Testis (tissue), 5 donors: Measurements from ENCODE around the gene CFAP410. TPM values are rescaled to one million over a fixed set of nuclear protein-coding genes. Genes with fewer than 3 reads are reported as not detected.

Experiments
- DNase-seq: peaks from one replicate; pipeline ENCODE4 v3.0.0-alpha.2; 2019
- H3K27ac ChIP-seq, 2 donors: fragments of 200-600 bp; sonication (generic); one replicate each; pipeline ENCODE4 v1.5.1; 2019
- H3K27me3 ChIP-seq: fragments of 200-600 bp; sonication (generic); one replicate; pipeline ENCODE4 v1.5.1; 2019
- H3K36me3 ChIP-seq: fragments of 200-600 bp; sonication (generic); one replicate; pipeline ENCODE4 v1.5.1; 2017; ENCODE audit warnings: low read depth; ENCODE audit errors: missing control alignments
- H3K4me1 ChIP-seq: fragments of 200-600 bp; sonication (generic); one replicate; pipeline ENCODE4 v1.5.1; 2019
- H3K4me3 ChIP-seq, 2 donors: fragments of 200-600 bp; sonication (generic); one replicate each; pipeline ENCODE4 v1.5.1; 2017 to 2019
- H3K9me3 ChIP-seq: fragments of 200-600 bp; sonication (generic); one replicate; pipeline ENCODE4 v1.5.1; 2017
- CTCF ChIP-seq, 3 experiments: fragments of 450-650 bp in 2 of 3; fragments of 200-600 bp in 1 of 3; sonication (generic) in 1 of 3; IDR thresholded peaks; one replicate each; pipeline ENCODE4 v1.5.1; 2016 to 2019; ENCODE audit warnings: antibody characterized with exemption in 3 of 3, mild to moderate bottlenecking in 2 of 3, moderate library complexity in 1 of 3
- POLR2A ChIP-seq: fragments of 450-650 bp; IDR thresholded peaks from one replicate; pipeline ENCODE4 v1.6.1; 2017; ENCODE audit warnings: antibody characterized with exemption, mild to moderate bottlenecking, moderate library complexity
- WGBS, 2 donors: methylation state at CpG; one replicate each; pipeline ENCODE4 v1.1.5; 2018; 5-methylcytosine and 5-hydroxymethylcytosine counted together
- intact Hi-C: fragments of 100-400 bp; cut with DNase I; formaldehyde crosslinking; loops from one replicate; pipeline ENCODE4 v1.15.1; 2023; ENCODE audit warnings: low total_unique reads
- long read RNA-seq, 2 donors: transcript quantifications; one replicate each; lab custom pipeline, GENCODE V29; 2026
- polyA plus RNA-seq: library from polyadenylated mRNA; stranded (reverse); fragments of 350-450 nt; fragmentation: Illumina TruSeq; extraction: RNeasy Lipid Tissue Mini Kit (QIAGEN cat#74804); gene quantifications from one replicate; pipeline ENCODE4 v1.2.3, GENCODE V29; 2014; ENCODE audit warnings: low read depth, low replicate concordance; ENCODE audit not compliant: insufficient read depth
- total RNA-seq, 2 donors: library from RNA; depleted of rRNA; stranded (reverse); fragments of >200 nt; gene quantifications; one replicate each; pipeline ENCODE4 v1.2.3, GENCODE V29; 2016

The CFAP410 gene
- total RNA-seq (10 to 100 TPM; 71.7 to 81.6 TPM), polyA plus RNA-seq (40.8 TPM)
- long read RNA-seq, donor 1, partial matches to known transcripts, result 0 of 2 reads
- long read RNA-seq, donor 1, other reads (novel, unspliced or antisense), result 0 of 2 reads
- long read RNA-seq, donor 2, result 0 reads

GRCh38 chr21:44338971-44339910 lies at the start of gene CFAP410:
TSS of gene CFAP410 (minus strand) at chr21:44339390. CDS start at chr21:44339194, 196 bp downstream.
- peak; percentile 55 for TF ChIP-seq POLR2A
- no peak for TF ChIP-seq CTCF (IDR thresholded peaks at IDR 0.05)
- H3K27ac ChIP-seq, result peak within 1 kb of the TSS; percentile 98 to 99
- peaks cover 29% of the 10 kb centered on the region for H3K4me1 ChIP-seq
- 0 to 1% methylated on average over 10 to 41 of the region's 90 CpGs for WGBS, 2 donors
- no peaks in the 10 kb centered on the region for H3K9me3 ChIP-seq
- no peaks in the 10 kb centered on the region for H3K27me3 ChIP-seq
- H3K36me3 ChIP-seq, result no peaks in the 10 kb centered on the region
- intact Hi-C loops, result no loop called here
- peak within 1 kb of the TSS; percentile 60 to 83 for H3K4me3 ChIP-seq
- peak; percentile 90 for DNase-seq

GRCh38 chr21:44384968-44385367 lies 45.8 kb upstream of the CFAP410 start:
- TF ChIP-seq CTCF (IDR thresholded peaks at IDR 0.05) (no peak), POLR2A (no peak)
- no peak for DNase-seq
- Histone ChIP-seq H3K36me3 (no peaks in the 10 kb centered on the region), H3K27me3 (no peaks in the 10 kb centered on the region), H3K27ac (no peak overlapping the region), H3K4me1 (no peaks in the 10 kb centered on the region), H3K4me3 (no peak overlapping the region), H3K9me3 (no peaks in the 10 kb centered on the region)
- WGBS, 2 donors, result 72 to 78% methylated on average over 2 of the region's 2 CpGs
- intact Hi-C loops, result no loop called here

- TF ChIP-seq POLR2A (no peak), CTCF (IDR thresholded peaks at IDR 0.05) (no peak)
- intact Hi-C loops, result no loop called here
- 85% methylated on average over 4 of the region's 4 CpGs for WGBS, 2 donors
- no peak for DNase-seq
- Histone ChIP-seq H3K27me3 (no peaks in the 10 kb centered on the region), H3K27ac (no peak overlapping the region), H3K36me3 (no peaks in the 10 kb centered on the region), H3K9me3 (no peaks in the 10 kb centered on the region), H3K4me3 (no peak overlapping the region), H3K4me1 (no peaks in the 10 kb centered on the region)
These were observed 44.0 kb upstream of the CFAP410 start for GRCh38 chr21:44383216-44383615.

GRCh38 chr21:44382536-44382935 lies 43.3 kb upstream of the CFAP410 start:
- H3K27ac ChIP-seq, result no peak overlapping the region
- no peak overlapping the region for H3K4me3 ChIP-seq
- no peaks in the 10 kb centered on the region for H3K27me3 ChIP-seq
- peak; percentile 8 for DNase-seq
- intact Hi-C loops, result no loop called here
- H3K4me1 ChIP-seq, result no peaks in the 10 kb centered on the region
- no peaks in the 10 kb centered on the region for H3K9me3 ChIP-seq
- WGBS, 2 donors, result 90 to 92% methylated on average over 6 to 9 of the region's 9 CpGs
- H3K36me3 ChIP-seq, result no peaks in the 10 kb centered on the region
- TF ChIP-seq POLR2A, result no peak
- TF ChIP-seq CTCF (IDR thresholded peaks at IDR 0.05), result no peak
